Measurements from ENCODE around the gene CAPRIN1. TPM values are rescaled to one million over a fixed set of nuclear protein-coding genes. Genes with fewer than 3 reads are reported as not detected.
"Not testable (repeated sequence)": the region's sequence is repeated elsewhere in the genome, so short reads cannot be mapped to it uniquely, and the experiment has no call there.

The CAPRIN1 gene
- total RNA-seq, 3 donors from 2014 or later: 148 to 198 (median 167) TPM

DNA sequence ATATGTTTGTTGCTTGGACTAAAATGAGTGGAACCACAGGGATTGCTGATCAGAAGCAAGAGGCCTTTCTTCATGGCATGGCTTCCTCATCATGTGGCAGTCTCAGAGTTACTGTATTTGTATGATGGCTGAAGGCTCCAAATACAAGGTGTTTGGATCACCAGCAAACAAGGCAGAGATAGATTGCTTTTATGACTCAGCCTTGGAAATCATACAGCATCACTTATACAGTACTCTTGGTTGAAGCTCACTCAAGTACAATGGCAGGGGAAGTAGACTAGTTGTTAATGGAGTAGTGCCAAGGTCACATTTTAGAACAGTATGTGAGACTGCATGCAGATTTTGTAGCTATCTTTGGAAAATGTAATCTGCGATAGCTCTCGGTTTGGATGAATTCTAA, 16.6 kb downstream of the CAPRIN1 start:
- peaks cover 3% of the 10 kb centered on the region for H3K36me3 ChIP-seq
- no peak for DNase-seq (ENCODE audit: low spot score in 2 of 2)
- intact Hi-C loops (cut with DNase I; ENCODE audit: low total_unique reads): no loop called here
- no peak for TF ChIP-seq POLR2A (IDR thresholded peaks at IDR 0.05)
- TF ChIP-seq, protein P1, sequence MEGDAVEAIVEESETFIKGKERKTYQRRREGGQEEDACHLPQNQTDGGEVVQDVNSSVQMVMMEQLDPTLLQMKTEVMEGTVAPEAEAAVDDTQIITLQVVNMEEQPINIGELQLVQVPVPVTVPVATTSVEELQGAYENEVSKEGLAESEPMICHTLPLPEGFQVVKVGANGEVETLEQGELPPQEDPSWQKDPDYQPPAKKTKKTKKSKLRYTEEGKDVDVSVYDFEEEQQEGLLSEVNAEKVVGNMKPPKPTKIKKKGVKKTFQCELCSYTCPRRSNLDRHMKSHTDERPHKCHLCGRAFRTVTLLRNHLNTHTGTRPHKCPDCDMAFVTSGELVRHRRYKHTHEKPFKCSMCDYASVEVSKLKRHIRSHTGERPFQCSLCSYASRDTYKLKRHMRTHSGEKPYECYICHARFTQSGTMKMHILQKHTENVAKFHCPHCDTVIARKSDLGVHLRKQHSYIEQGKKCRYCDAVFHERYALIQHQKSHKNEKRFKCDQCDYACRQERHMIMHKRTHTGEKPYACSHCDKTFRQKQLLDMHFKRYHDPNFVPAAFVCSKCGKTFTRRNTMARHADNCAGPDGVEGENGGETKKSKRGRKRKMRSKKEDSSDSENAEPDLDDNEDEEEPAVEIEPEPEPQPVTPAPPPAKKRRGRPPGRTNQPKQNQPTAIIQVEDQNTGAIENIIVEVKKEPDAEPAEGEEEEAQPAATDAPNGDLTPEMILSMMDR (IDR thresholded peaks at IDR 0.05): no peak
- TF ChIP-seq POLR2AphosphoS5 (IDR thresholded peaks at IDR 0.05): no peak
- H3K4me1 ChIP-seq: peaks cover 0 to 5% of the 10 kb centered on the region in 2 donors
- no peak overlapping the region for H3K4me3 ChIP-seq
- H3K27me3 ChIP-seq: no peaks in the 10 kb centered on the region
- H3K27ac ChIP-seq: no peak overlapping the region
- no peaks in the 10 kb centered on the region for H3K9me3 ChIP-seq

DNA sequence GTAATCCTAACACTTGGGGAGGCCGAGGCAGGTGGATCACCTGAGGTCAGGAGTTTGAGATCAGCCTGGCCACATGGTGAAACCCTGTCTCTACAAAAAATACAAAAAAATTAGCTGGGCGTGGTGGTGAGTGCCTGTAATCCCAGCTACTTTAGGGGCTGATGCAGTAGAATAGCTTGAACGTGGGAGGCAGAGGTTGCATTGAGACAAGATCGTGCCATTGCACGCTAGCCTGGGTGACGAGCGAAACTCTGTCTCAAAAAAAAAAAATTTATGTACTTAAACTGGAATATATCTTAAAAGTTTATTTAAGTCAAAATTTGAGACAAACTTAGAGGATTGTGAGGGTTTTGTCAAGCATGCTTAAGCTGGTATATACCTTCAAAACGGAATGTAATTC, 19.8 kb downstream of the CAPRIN1 start:
- H3K9me3 ChIP-seq; H3K4me3 ChIP-seq; H3K27me3 ChIP-seq; H3K36me3 ChIP-seq; DNase-seq (ENCODE audit: low spot score in 2 of 2); H3K4me1 ChIP-seq; H3K27ac ChIP-seq; intact Hi-C loops (cut with DNase I; ENCODE audit: low total_unique reads): not testable (repeated sequence)

DNA sequence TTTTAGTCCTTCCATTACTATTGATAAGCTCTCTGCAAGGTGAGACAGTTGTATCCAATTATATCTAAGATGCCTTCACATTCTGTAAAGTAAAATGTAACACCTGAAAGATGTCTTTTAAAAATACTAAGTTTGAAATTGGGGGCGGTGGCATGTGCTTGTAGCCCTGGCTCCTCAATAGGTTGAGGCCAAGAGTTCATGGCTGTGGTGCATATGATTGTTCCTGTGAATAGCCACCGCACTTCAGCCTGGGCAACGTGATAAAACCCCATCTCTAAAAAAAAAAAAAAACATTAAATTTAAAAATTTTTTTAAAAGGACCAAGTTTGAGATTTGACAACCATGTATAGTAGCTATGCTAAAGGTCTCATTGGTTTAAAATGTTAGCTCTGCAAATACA, 20.5 kb downstream of the CAPRIN1 start:
- no peak for TF ChIP-seq POLR2AphosphoS5 (IDR thresholded peaks at IDR 0.05)
- no peak for TF ChIP-seq POLR2A (IDR thresholded peaks at IDR 0.05)
- TF ChIP-seq, protein P1 (IDR thresholded peaks at IDR 0.05): no peak
- DNase-seq (ENCODE audit: low spot score in 2 of 2): no peak
- Histone ChIP-seq H3K36me3 (peaks cover 6% of the 10 kb centered on the region), H3K4me1 (peaks cover 0 to 5% of the 10 kb centered on the region in 2 donors), H3K9me3 (no peaks in the 10 kb centered on the region), H3K4me3 (no peak overlapping the region), H3K27me3 (no peaks in the 10 kb centered on the region), H3K27ac (no peak overlapping the region)
- intact Hi-C loops (cut with DNase I; ENCODE audit: low total_unique reads): no loop called here

GRCh38 chr11:34072832-34073231, 21.3 kb downstream of the CAPRIN1 start:
- intact Hi-C loops (cut with DNase I; ENCODE audit: low total_unique reads): no loop called here
- H3K4me1 ChIP-seq: peaks cover 0 to 4% of the 10 kb centered on the region in 2 donors
- H3K4me3 ChIP-seq: no peak overlapping the region
- no peak for DNase-seq (ENCODE audit: low spot score in 2 of 2)
- no peaks in the 10 kb centered on the region for H3K27me3 ChIP-seq
- H3K9me3 ChIP-seq: no peaks in the 10 kb centered on the region
- H3K36me3 ChIP-seq: peaks cover 6% of the 10 kb centered on the region
- H3K27ac ChIP-seq: no peak overlapping the region
- TF ChIP-seq, protein P1 (IDR thresholded peaks at IDR 0.05): no peak
- TF ChIP-seq POLR2A (IDR thresholded peaks at IDR 0.05): no peak
- no peak for TF ChIP-seq POLR2AphosphoS5 (IDR thresholded peaks at IDR 0.05)

GRCh38 chr11:34074391-34074790, 22.9 kb downstream of the CAPRIN1 start:
- no peak for TF ChIP-seq POLR2A (IDR thresholded peaks at IDR 0.05)
- TF ChIP-seq, protein P1 (IDR thresholded peaks at IDR 0.05): no peak
- TF ChIP-seq POLR2AphosphoS5 (IDR thresholded peaks at IDR 0.05): no peak
- Histone ChIP-seq H3K36me3 (peaks cover 6% of the 10 kb centered on the region), H3K27me3 (no peaks in the 10 kb centered on the region), H3K4me3 (no peak overlapping the region), H3K9me3 (no peaks in the 10 kb centered on the region), H3K4me1 (no peaks in the 10 kb centered on the region), H3K27ac (peak overlapping the region in 1 of 2 donors; percentile 69)
- intact Hi-C loops (cut with DNase I; ENCODE audit: low total_unique reads): no loop called here
- DNase-seq (ENCODE audit: low spot score in 2 of 2): no peak
